Dendritic cell treated with granulocyte-macrophage colony-stimulating factor and Interleukin-4, amounts not matched to agents 40 ng/mL and 50 ng/mL, for 4 days (primary cell): ENCODE results near the gene SIPA1.
"Not testable (repeated sequence)": the region's sequence is repeated elsewhere in the genome, so short reads cannot be mapped to it uniquely, and the experiment has no call there.

ENCODE experiments used
- H3K27ac Mint-ChIP-seq: one replicate; pipeline ENCODE4 v1.8.0; 2022; ENCODE audit warnings: mild to moderate bottlenecking, mixed read lengths
- H3K27me3 Mint-ChIP-seq: one replicate; pipeline ENCODE4 v1.8.0; 2022; ENCODE audit warnings: mild to moderate bottlenecking, mixed read lengths
- H3K36me3 Mint-ChIP-seq: one replicate; pipeline ENCODE4 v1.8.0; 2022; ENCODE audit warnings: low read depth, mixed read lengths
- H3K4me1 Mint-ChIP-seq: one replicate; pipeline ENCODE4 v1.8.0; 2022; ENCODE audit warnings: low read depth, mixed read lengths
- H3K4me3 Mint-ChIP-seq: one replicate; pipeline ENCODE4 v1.8.0; 2022; ENCODE audit warnings: mild to moderate bottlenecking, moderate library complexity, mixed read lengths
- H3K9me3 Mint-ChIP-seq: one replicate; pipeline ENCODE4 v1.8.0; 2022; ENCODE audit warnings: mixed read lengths
- intact Hi-C: fragments of 100-400 bp; cut with micrococcal nuclease; formaldehyde crosslinking; loops from one replicate; pipeline ENCODE4 v1.15.0; 2022

Gene SIPA1

GRCh38 chr11:65650547-65651338 is 12.8 kb downstream of the SIPA1 start:
- no peaks in the 10 kb centered on the region for H3K9me3 Mint-ChIP-seq
- H3K27ac Mint-ChIP-seq: peak overlapping the region; percentile 96
- H3K4me1 Mint-ChIP-seq: peaks cover 74% of the 10 kb centered on the region
- no peak overlapping the region for H3K4me3 Mint-ChIP-seq
- peaks cover 97% of the 10 kb centered on the region for H3K36me3 Mint-ChIP-seq
- no peaks in the 10 kb centered on the region for H3K27me3 Mint-ChIP-seq
- intact Hi-C loops: no loop called here

- Mint-ChIP-seq H3K27ac (peak overlapping the region; percentile 96), H3K4me1 (peaks cover 79% of the 10 kb centered on the region), H3K4me3 (no peak overlapping the region), H3K36me3 (peaks cover 97% of the 10 kb centered on the region), H3K27me3 (no peaks in the 10 kb centered on the region), H3K9me3 (no peaks in the 10 kb centered on the region)
- intact Hi-C loops: no loop called here
These were observed 13.4 kb downstream of the SIPA1 start for GRCh38 chr11:65651339-65651588.

- Mint-ChIP-seq H3K9me3 (no peaks in the 10 kb centered on the region), H3K36me3 (peaks cover 97% of the 10 kb centered on the region), H3K4me1 (peaks cover 85% of the 10 kb centered on the region), H3K4me3 (peak overlapping the region; percentile 81), H3K27ac (peak overlapping the region; percentile 96), H3K27me3 (no peaks in the 10 kb centered on the region)
- intact Hi-C loops: loop anchor here (1.0 to 2.0 kb wide), 2 partner anchors 12 to 37 kb away; partner anchors contain the start of genes MAP3K11 and PCNX3
These were observed 13.9 kb downstream of the SIPA1 start for GRCh38 chr11:65651589-65652510.

- intact Hi-C loops: loop anchor here (1.0 to 2.0 kb wide), 3 partner anchors 11 to 38 kb away; partner anchors contain the start of genes MAP3K11 and PCNX3
- Mint-ChIP-seq H3K27ac (peak overlapping the region; percentile 96), H3K4me1 (peaks cover 91% of the 10 kb centered on the region), H3K27me3 (no peaks in the 10 kb centered on the region), H3K9me3 (no peaks in the 10 kb centered on the region), H3K36me3 (peaks cover 97% of the 10 kb centered on the region), H3K4me3 (peak overlapping the region; percentile 81)
These were observed 14.8 kb downstream of the SIPA1 start for GRCh38 chr11:65652511-65653228.

GRCh38 chr11:65653229-65654225 is 15.6 kb downstream of the SIPA1 start:
- Mint-ChIP-seq H3K4me3 (peak overlapping the region; percentile 81), H3K4me1 (peaks cover 90% of the 10 kb centered on the region), H3K27ac (peak overlapping the region; percentile 96), H3K9me3 (no peaks in the 10 kb centered on the region), H3K36me3 (peaks cover 97% of the 10 kb centered on the region), H3K27me3 (no peaks in the 10 kb centered on the region)
- intact Hi-C loops: loop anchor here (1.0 to 2.0 kb wide), 2 partner anchors 10 to 39 kb away; partner anchors contain the start of genes MAP3K11 and PCNX3

- Mint-ChIP-seq H3K4me1 (peaks cover 87% of the 10 kb centered on the region), H3K36me3 (peaks cover 97% of the 10 kb centered on the region), H3K4me3 (no peak overlapping the region), H3K27ac (peak overlapping the region; percentile 96), H3K9me3 (no peaks in the 10 kb centered on the region), H3K27me3 (no peaks in the 10 kb centered on the region)
- intact Hi-C loops: no loop called here
These were observed 16.8 kb downstream of the SIPA1 start for GRCh38 chr11:65654375-65655349.

GRCh38 chr11:65655570-65656332 is 17.9 kb downstream of the SIPA1 start:
- H3K4me1 Mint-ChIP-seq: peaks cover 85% of the 10 kb centered on the region

GRCh38 chr11:65657426-65657825 is 19.5 kb downstream of the SIPA1 start:
- intact Hi-C loops: no loop called here
- H3K4me3 Mint-ChIP-seq: no peak overlapping the region

More at GRCh38 chr11:65655570-65656332, 17.9 kb downstream of the SIPA1 start:
- peak overlapping the region; percentile 96 for H3K27ac Mint-ChIP-seq
- H3K36me3 Mint-ChIP-seq: peaks cover 97% of the 10 kb centered on the region
- intact Hi-C loops: no loop called here
- no peaks in the 10 kb centered on the region for H3K27me3 Mint-ChIP-seq
- H3K4me3 Mint-ChIP-seq: no peak overlapping the region
- H3K9me3 Mint-ChIP-seq: no peaks in the 10 kb centered on the region

GRCh38 chr11:65658174-65659021 is 20.5 kb downstream of the SIPA1 start:
- intact Hi-C loops: no loop called here
- peaks cover 88% of the 10 kb centered on the region for H3K36me3 Mint-ChIP-seq
- H3K27me3 Mint-ChIP-seq: no peaks in the 10 kb centered on the region
- H3K4me3 Mint-ChIP-seq: no peak overlapping the region
- no peak overlapping the region for H3K27ac Mint-ChIP-seq
- H3K9me3 Mint-ChIP-seq: no peaks in the 10 kb centered on the region
- H3K4me1 Mint-ChIP-seq: peaks cover 70% of the 10 kb centered on the region

More at GRCh38 chr11:65657426-65657825, 19.5 kb downstream of the SIPA1 start:
- Mint-ChIP-seq H3K4me1 (peaks cover 79% of the 10 kb centered on the region), H3K9me3 (no peaks in the 10 kb centered on the region), H3K36me3 (peaks cover 98% of the 10 kb centered on the region), H3K27me3 (no peaks in the 10 kb centered on the region), H3K27ac (peak overlapping the region; percentile 16)

GRCh38 chr11:65660038-65660437 is 22.1 kb downstream of the SIPA1 start:
- Mint-ChIP-seq H3K27ac (peak overlapping the region; percentile 9), H3K36me3 (peaks cover 72% of the 10 kb centered on the region), H3K27me3 (no peaks in the 10 kb centered on the region), H3K4me3 (no peak overlapping the region), H3K9me3 (no peaks in the 10 kb centered on the region), H3K4me1 (peaks cover 53% of the 10 kb centered on the region)
- intact Hi-C loops: no loop called here

- Mint-ChIP-seq H3K4me1 (peaks cover 46% of the 10 kb centered on the region), H3K36me3 (peaks cover 63% of the 10 kb centered on the region)
- H3K27ac Mint-ChIP-seq, intact Hi-C loops, H3K9me3 Mint-ChIP-seq, H3K27me3 Mint-ChIP-seq, H3K4me3 Mint-ChIP-seq: not testable (repeated sequence)
These were observed 23.0 kb downstream of the SIPA1 start for GRCh38 chr11:65660908-65661307.
